PC-9 (cell line): Measurements from ENCODE around the gene KXD1. TPM values are rescaled to one million over a fixed set of nuclear protein-coding genes. Genes with fewer than 3 reads are reported as not detected.

ENCODE experiments used
- BruUV-seq: library from RNA; stranded (reverse); fragments of 400-500 nt; replicated peaks from 2 replicates; lab custom pipeline; 2021; lab: Mats Ljungman, UMichigan
- CTCF ChIA-PET: fragments of 300-600 bp; sonication (Branson Sonifier 250); formaldehyde crosslinking; loops from one replicate; lab custom pipeline; 2022; ENCODE audit warnings: antibody characterized with exemption; lab: Charles Lee
- POLR2A ChIA-PET: fragments of 300-600 bp; sonication (Branson Sonifier 250); formaldehyde crosslinking; loops from one replicate; lab custom pipeline; 2022; ENCODE audit warnings: antibody characterized with exemption; ENCODE audit not compliant: unreplicated experiment; lab: Charles Lee
- DNase-seq, 2 experiments: peaks; one replicate each; pipeline versions ENCODE4 v3.0.0 to v3.0.0-alpha.2; 2015 to 2022; ENCODE audit warnings: mixed read lengths in 1 of 2
- H2AFZ ChIP-seq: fragments of 200-600 bp; sonication (generic); 2 replicates; pipeline ENCODE4 v1.8.1; 2017; ENCODE audit warnings: antibody characterized with exemption
- H3F3A ChIP-seq: fragments of 200-600 bp; sonication (generic); 2 replicates; pipeline ENCODE4 v1.8.1; 2017; ENCODE audit warnings: antibody characterized with exemption, mild to moderate bottlenecking, low read depth; ENCODE audit not compliant: insufficient read depth
- H3K27ac ChIP-seq: fragments of 200-600 bp; sonication (generic); 2 replicates; pipeline ENCODE4 v1.6.1; 2016; ENCODE audit warnings: mixed run types
- H3K27me3 ChIP-seq: fragments of 200-600 bp; sonication (generic); 2 replicates; pipeline ENCODE4 v1.6.1; 2016; ENCODE audit warnings: low read depth, mixed run types; ENCODE audit not compliant: insufficient read depth
- H3K36me3 ChIP-seq: fragments of 200-600 bp; sonication (generic); 2 replicates; pipeline ENCODE4 v1.6.1; 2016; ENCODE audit warnings: low read depth, mixed run types
- H3K4me1 ChIP-seq: fragments of 200-600 bp; sonication (generic); replicated peaks from 2 replicates; pipeline ENCODE4 v1.6.1; 2016; ENCODE audit warnings: mixed run types; ENCODE audit not compliant: insufficient read depth
- H3K4me2 ChIP-seq: fragments of 200-600 bp; sonication (generic); 2 replicates; pipeline ENCODE4 v1.6.1; 2017; ENCODE audit warnings: mixed run types
- H3K4me3 ChIP-seq: fragments of 200-600 bp; sonication (generic); 2 replicates; pipeline ENCODE4 v1.6.1; 2016; ENCODE audit warnings: mixed run types
- H3K79me2 ChIP-seq: fragments of 200-600 bp; sonication (generic); 2 replicates; pipeline ENCODE4 v1.6.1; 2017; ENCODE audit warnings: low read depth, mixed run types
- H3K9me2 ChIP-seq: fragments of 200-600 bp; sonication (generic); 2 replicates; pipeline ENCODE4 v1.8.1; 2017; ENCODE audit warnings: mild to moderate bottlenecking; ENCODE audit not compliant: insufficient read depth
- H3K9me3 ChIP-seq: fragments of 200-600 bp; sonication (generic); 2 replicates; pipeline ENCODE4 v1.8.1; 2016; ENCODE audit warnings: low read depth; ENCODE audit not compliant: insufficient read depth
- H4K20me1 ChIP-seq: fragments of 200-600 bp; sonication (generic); 2 replicates; pipeline ENCODE4 v1.8.1; 2017; ENCODE audit not compliant: insufficient read depth
- EZH2 ChIP-seq: fragments of 200-600 bp; sonication (generic); IDR thresholded peaks from 2 replicates; pipeline ENCODE4 v1.8.0; 2017; ENCODE audit warnings: antibody characterized with exemption, low read depth
- intact Hi-C: fragments of 100-400 bp; cut with micrococcal nuclease; formaldehyde crosslinking; loops from one replicate; pipeline ENCODE4 v1.10.0; 2022; ENCODE audit not compliant: unreplicated experiment
- total RNA-seq: library from RNA; stranded (reverse); gene quantifications from 2 replicates; pipeline ENCODE4 v1.2.3, GENCODE V29; 2021
- TF ChIP-seq, protein P1 (sequence below): fragments of 200-600 bp; sonication (generic); conservative IDR thresholded peaks from 2 replicates; pipeline ENCODE4 v1.6.1; 2017; ENCODE audit warnings: mixed run types, antibody characterized with exemption, mild to moderate bottlenecking, moderate library complexity

KXD1 gene
- total RNA-seq, 1 experiment from 2014 or later, result 101 TPM

DNA sequence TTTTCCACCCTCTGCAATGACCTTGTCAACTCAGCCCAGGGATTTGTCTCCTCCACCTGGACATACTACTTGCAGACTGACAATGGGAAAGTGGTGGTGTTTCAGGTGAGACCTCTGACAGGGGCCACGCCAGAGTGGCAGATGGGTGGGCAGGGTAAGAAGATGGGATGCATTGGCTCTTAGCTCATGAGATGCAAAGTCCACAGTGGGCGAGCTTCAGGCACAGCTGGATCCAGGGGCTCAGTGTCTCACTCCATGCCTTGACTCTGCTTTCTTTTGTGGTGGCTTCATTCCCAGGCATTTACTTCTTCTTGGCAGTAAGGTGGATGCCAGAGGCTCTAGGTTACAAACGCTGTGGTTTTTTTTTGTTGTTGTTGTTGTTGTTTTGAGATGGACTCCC, 58.4 kb downstream of the KXD1 start:
- Histone ChIP-seq H3K36me3 (no peaks in the 10 kb centered on the region), H3K4me1 (peaks cover 4% of the 10 kb centered on the region), H3K9me2 (no peaks in the 10 kb centered on the region), H3K4me3 (no peak overlapping the region), H3F3A (peaks cover 3% of the 10 kb centered on the region; the same call in 1 of the 2 replicates), H4K20me1 (no peaks in the 10 kb centered on the region), H2AFZ (no peak overlapping the region), H3K9me3 (no peaks in the 10 kb centered on the region), H3K4me2 (no peak overlapping the region), H3K79me2 (no peaks in the 10 kb centered on the region), H3K27ac (no peak overlapping the region), H3K27me3 (peaks cover 53% of the 10 kb centered on the region)
- POLR2A ChIA-PET, result no interaction called here
- CTCF ChIA-PET, result no interaction called here
- intact Hi-C loops, result no loop called here
- TF ChIP-seq EZH2, result no peak
- TF ChIP-seq, protein P1, sequence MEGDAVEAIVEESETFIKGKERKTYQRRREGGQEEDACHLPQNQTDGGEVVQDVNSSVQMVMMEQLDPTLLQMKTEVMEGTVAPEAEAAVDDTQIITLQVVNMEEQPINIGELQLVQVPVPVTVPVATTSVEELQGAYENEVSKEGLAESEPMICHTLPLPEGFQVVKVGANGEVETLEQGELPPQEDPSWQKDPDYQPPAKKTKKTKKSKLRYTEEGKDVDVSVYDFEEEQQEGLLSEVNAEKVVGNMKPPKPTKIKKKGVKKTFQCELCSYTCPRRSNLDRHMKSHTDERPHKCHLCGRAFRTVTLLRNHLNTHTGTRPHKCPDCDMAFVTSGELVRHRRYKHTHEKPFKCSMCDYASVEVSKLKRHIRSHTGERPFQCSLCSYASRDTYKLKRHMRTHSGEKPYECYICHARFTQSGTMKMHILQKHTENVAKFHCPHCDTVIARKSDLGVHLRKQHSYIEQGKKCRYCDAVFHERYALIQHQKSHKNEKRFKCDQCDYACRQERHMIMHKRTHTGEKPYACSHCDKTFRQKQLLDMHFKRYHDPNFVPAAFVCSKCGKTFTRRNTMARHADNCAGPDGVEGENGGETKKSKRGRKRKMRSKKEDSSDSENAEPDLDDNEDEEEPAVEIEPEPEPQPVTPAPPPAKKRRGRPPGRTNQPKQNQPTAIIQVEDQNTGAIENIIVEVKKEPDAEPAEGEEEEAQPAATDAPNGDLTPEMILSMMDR, result no peak
- BruUV-seq, result no TSS peak
- no peak for DNase-seq

DNA sequence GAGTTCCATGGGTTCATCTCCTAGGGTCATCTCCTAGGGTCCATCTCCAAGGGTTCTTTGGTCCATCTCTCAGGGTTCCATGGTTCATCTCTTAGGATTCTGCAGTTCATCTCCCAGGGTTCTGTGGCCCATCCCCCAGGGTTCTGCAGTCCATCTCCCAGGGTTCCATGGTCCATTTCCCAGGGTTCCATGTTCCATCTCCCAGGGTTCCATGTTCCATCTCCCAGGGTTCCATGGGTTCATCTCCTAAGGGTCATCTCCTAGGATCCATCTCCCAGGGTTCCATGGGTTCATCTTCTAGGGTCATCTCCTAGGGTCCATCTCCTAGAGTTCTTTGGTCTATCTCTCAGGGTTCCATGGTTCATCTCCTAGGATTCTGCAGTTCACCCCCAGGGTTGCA, 59.9 kb downstream of the KXD1 start:
- Histone ChIP-seq H3K4me1 (no peaks in the 10 kb centered on the region), H3K36me3 (no peaks in the 10 kb centered on the region), H3K9me3 (no peaks in the 10 kb centered on the region), H3K27me3 (peaks cover 39% of the 10 kb centered on the region), H3K79me2 (no peaks in the 10 kb centered on the region), H2AFZ (no peak overlapping the region), H3K4me3 (no peak overlapping the region), H3K4me2 (no peak overlapping the region), H3K27ac (no peak overlapping the region), H4K20me1 (no peaks in the 10 kb centered on the region), H3F3A (peaks cover 4% of the 10 kb centered on the region; the same call in 1 of the 2 replicates), H3K9me2 (no peaks in the 10 kb centered on the region)
- no peak for DNase-seq
- BruUV-seq, result no TSS peak
- ChIA-PET POLR2A (no interaction called here), CTCF (no interaction called here)
- TF ChIP-seq, protein P1, result no peak
- no peak for TF ChIP-seq EZH2
- intact Hi-C loops, result no loop called here

DNA sequence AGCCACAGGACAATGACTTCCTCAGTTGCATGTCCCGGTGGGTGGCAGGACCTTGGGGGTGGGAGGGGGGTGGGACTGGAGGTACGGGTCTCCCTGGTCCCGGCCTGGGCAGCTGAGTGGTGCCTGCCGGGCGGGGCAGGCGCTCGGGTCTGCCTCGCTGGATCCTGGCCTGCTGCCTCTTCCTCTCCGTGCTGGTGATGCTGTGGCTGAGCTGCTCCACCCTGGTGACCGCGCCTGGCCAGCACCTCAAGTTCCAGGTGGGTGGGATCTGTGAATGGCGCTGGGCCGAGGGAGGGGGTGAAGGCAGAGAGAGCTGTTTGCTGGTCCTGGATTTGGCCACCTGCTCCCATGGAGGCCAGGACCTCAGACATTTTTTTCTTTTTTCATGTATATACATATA, 60.6 kb downstream of the KXD1 start:
- no peak for DNase-seq
- H3K4me3 ChIP-seq, result no peak overlapping the region
- H3F3A ChIP-seq, result peaks cover 9% of the 10 kb centered on the region; the same call in 1 of the 2 replicates
- TF ChIP-seq EZH2, result no peak
- TF ChIP-seq, protein P1, result no peak
- ChIA-PET CTCF (no interaction called here), POLR2A (no interaction called here)
- no peaks in the 10 kb centered on the region for H3K9me3 ChIP-seq
- no peak overlapping the region for H3K4me2 ChIP-seq
- H4K20me1 ChIP-seq, result no peaks in the 10 kb centered on the region
- H3K9me2 ChIP-seq, result no peaks in the 10 kb centered on the region
- H2AFZ ChIP-seq, result no peak overlapping the region
- H3K36me3 ChIP-seq, result no peaks in the 10 kb centered on the region
- peaks cover 32% of the 10 kb centered on the region for H3K27me3 ChIP-seq
- no peak overlapping the region for H3K27ac ChIP-seq
- BruUV-seq, result no TSS peak
- intact Hi-C loops, result no loop called here
- H3K79me2 ChIP-seq, result no peaks in the 10 kb centered on the region
- H3K4me1 ChIP-seq, result no peaks in the 10 kb centered on the region

Other genes starting within 250 kb of the KXD1 start
- gene LSM4, start 234.8 kb upstream of the KXD1 start, total RNA-seq, result 291 and 323 TPM in 2 replicates
- gene PGPEP1, start 217.3 kb upstream of the KXD1 start, total RNA-seq, result 42.0 and 53.6 TPM in 2 replicates
- 15.1 and 17.2 TPM in 2 replicates for gene GDF15, start 171.7 kb upstream of the KXD1 start, total RNA-seq
- not detected in 2 replicates for gene LRRC25, start 160.2 kb upstream of the KXD1 start, total RNA-seq
- 56.6 and 65.2 TPM in 2 replicates for gene SSBP4, start 138.5 kb upstream of the KXD1 start, total RNA-seq
- gene ISYNA1, start 119.7 kb upstream of the KXD1 start, total RNA-seq, result 129 and 142 TPM in 2 replicates
- 12.9 and 14.6 TPM in 2 replicates for gene ELL, start 35.8 kb upstream of the KXD1 start, total RNA-seq
- gene FKBP8, start 14.3 kb upstream of the KXD1 start, total RNA-seq, result 231 and 320 TPM in 2 replicates
- gene UBA52, start 14.0 kb downstream of the KXD1 start, total RNA-seq, result 1,141 and 1,151 TPM in 2 replicates
- 44.8 and 64.3 TPM in 2 replicates for gene REX1BD, start 30.9 kb downstream of the KXD1 start, total RNA-seq
- 0.46 and 2.8 TPM in 2 replicates for gene CRLF1, start 48.9 kb downstream of the KXD1 start, total RNA-seq
- 0.65 and 2.5 TPM in 2 replicates for gene TMEM59L, start 55.0 kb downstream of the KXD1 start, total RNA-seq
- 11.8 and 12.5 TPM in 2 replicates for gene KLHL26, start 79.2 kb downstream of the KXD1 start, total RNA-seq
- 13.3 and 16.6 TPM in 2 replicates for gene CRTC1, start 125.8 kb downstream of the KXD1 start, total RNA-seq
- gene COMP, start 233.4 kb downstream of the KXD1 start, total RNA-seq, result not detected in 2 replicates